Osteoblast (primary cell): Measurements from ENCODE around the gene STYXL1. TPM values are rescaled to one million over a fixed set of nuclear protein-coding genes. Genes with fewer than 3 reads are reported as not detected.

ENCODE experiments used
- DNase-seq: peaks from one replicate; pipeline ENCODE4 v3.0.0; 2011; ENCODE audit warnings: low spot score, mixed read lengths; ENCODE audit not compliant: insufficient read length; ENCODE audit errors: missing footprints
- H2AFZ ChIP-seq: 2 replicates; pipeline ENCODE4 v1.6.0; 2011; ENCODE audit warnings: mild to moderate bottlenecking, low read length
- H3K27ac ChIP-seq: 2 replicates; pipeline ENCODE4 v1.5.1; 2011; ENCODE audit warnings: mild to moderate bottlenecking, low read depth, low read length, moderate library complexity
- H3K27me3 ChIP-seq: 2 replicates; pipeline ENCODE4 v1.6.0; 2012; ENCODE audit warnings: mild to moderate bottlenecking, control low read depth, inconsistent platforms, low read length, moderate library complexity; ENCODE audit not compliant: insufficient read depth
- H3K36me3 ChIP-seq: 2 replicates; pipeline ENCODE4 v1.5.1; 2011; ENCODE audit warnings: mild to moderate bottlenecking, low read length, control low read depth, moderate library complexity; ENCODE audit not compliant: insufficient read depth
- H3K4me1 ChIP-seq: 2 replicates; pipeline ENCODE4 v1.5.1; 2011; ENCODE audit warnings: mild to moderate bottlenecking, low read length, control low read depth, moderate library complexity; ENCODE audit not compliant: insufficient read depth
- H3K4me2 ChIP-seq: 2 replicates; pipeline ENCODE4 v1.6.0; 2011; ENCODE audit warnings: mild to moderate bottlenecking, low read length; ENCODE audit not compliant: insufficient read depth
- H3K4me3 ChIP-seq: fragments of 200-600 bp; sonication (generic); 3 replicates; pipeline ENCODE4 v1.5.1; 2012; ENCODE audit warnings: mild to moderate bottlenecking, low read length, inconsistent platforms; ENCODE audit not compliant: insufficient read depth
- H3K79me2 ChIP-seq: 2 replicates; pipeline ENCODE4 v1.6.0; 2012; ENCODE audit warnings: mild to moderate bottlenecking, low read length, control low read depth, inconsistent platforms; ENCODE audit not compliant: insufficient read depth
- H3K9me3 ChIP-seq: 2 replicates; pipeline ENCODE4 v1.5.1; 2011; ENCODE audit warnings: low read depth, low read length, control low read depth
- H4K20me1 ChIP-seq: 2 replicates; pipeline ENCODE4 v1.6.0; 2012; ENCODE audit warnings: mild to moderate bottlenecking, low read length, control low read depth; ENCODE audit not compliant: insufficient read depth
- total RNA-seq: library from RNA; depleted of rRNA; stranded (reverse); fragments of >200 nt; gene quantifications from 2 replicates; pipeline ENCODE4 v1.2.3, GENCODE V29; 2012
- TF ChIP-seq, protein P1 (sequence below): IDR thresholded peaks from 2 replicates; pipeline ENCODE4 v1.5.1; 2011; ENCODE audit warnings: mild to moderate bottlenecking, low read depth, low read length, moderate library complexity; ENCODE audit errors: extremely low read depth

STYXL1 gene
- total RNA-seq, 1 donor: 23.9 TPM

DNA sequence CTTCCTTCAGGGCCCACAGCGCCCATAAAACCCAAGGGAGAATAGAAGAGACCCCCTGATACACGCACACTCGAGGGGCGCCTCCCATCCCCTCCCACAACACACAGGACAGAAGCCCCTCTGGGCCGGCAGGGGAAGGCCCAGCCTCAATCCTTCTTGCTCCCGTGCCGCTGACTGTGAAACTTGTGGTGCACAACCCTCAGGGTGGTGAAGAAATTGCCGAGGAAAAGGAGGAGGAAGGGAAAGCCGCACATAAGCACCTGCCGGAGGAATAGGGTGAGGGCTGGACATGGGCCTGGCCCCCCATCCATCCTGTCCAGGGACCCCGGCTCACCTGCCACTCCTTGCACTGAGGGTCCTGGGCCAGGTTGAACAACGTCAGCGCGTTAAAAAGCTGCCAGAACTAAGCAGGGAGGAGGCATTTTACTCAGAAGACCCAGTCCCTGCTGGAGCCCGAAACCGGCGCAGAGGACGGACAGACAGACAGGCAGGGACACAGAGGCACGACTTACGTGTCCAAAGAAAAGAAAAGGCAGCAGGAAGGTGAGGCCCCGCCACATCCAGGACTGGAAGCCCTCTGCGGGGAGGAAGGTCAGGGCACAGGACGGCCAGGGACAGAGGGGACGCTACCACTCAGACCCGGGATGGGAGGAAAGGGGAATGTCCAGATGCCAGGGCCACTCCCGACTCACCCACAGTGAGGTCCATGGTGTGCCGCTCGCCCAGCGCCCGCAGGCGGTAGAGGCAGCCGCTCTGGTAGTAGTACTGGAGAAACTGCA, 60.6 kb downstream of the STYXL1 start:
- no peak overlapping the region for H2AFZ ChIP-seq
- no peak overlapping the region for H3K27ac ChIP-seq
- H3K9me3 ChIP-seq: no peaks in the 10 kb centered on the region
- H4K20me1 ChIP-seq: peaks cover 7% of the 10 kb centered on the region
- peak; percentile 74 for DNase-seq
- no peaks in the 10 kb centered on the region for H3K4me1 ChIP-seq
- no peaks in the 10 kb centered on the region for H3K79me2 ChIP-seq
- TF ChIP-seq, protein P1, sequence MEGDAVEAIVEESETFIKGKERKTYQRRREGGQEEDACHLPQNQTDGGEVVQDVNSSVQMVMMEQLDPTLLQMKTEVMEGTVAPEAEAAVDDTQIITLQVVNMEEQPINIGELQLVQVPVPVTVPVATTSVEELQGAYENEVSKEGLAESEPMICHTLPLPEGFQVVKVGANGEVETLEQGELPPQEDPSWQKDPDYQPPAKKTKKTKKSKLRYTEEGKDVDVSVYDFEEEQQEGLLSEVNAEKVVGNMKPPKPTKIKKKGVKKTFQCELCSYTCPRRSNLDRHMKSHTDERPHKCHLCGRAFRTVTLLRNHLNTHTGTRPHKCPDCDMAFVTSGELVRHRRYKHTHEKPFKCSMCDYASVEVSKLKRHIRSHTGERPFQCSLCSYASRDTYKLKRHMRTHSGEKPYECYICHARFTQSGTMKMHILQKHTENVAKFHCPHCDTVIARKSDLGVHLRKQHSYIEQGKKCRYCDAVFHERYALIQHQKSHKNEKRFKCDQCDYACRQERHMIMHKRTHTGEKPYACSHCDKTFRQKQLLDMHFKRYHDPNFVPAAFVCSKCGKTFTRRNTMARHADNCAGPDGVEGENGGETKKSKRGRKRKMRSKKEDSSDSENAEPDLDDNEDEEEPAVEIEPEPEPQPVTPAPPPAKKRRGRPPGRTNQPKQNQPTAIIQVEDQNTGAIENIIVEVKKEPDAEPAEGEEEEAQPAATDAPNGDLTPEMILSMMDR: no peak
- no peak overlapping the region for H3K4me3 ChIP-seq
- no peak overlapping the region for H3K4me2 ChIP-seq
- H3K27me3 ChIP-seq: no peaks in the 10 kb centered on the region
- H3K36me3 ChIP-seq: peaks cover 13% of the 10 kb centered on the region

DNA sequence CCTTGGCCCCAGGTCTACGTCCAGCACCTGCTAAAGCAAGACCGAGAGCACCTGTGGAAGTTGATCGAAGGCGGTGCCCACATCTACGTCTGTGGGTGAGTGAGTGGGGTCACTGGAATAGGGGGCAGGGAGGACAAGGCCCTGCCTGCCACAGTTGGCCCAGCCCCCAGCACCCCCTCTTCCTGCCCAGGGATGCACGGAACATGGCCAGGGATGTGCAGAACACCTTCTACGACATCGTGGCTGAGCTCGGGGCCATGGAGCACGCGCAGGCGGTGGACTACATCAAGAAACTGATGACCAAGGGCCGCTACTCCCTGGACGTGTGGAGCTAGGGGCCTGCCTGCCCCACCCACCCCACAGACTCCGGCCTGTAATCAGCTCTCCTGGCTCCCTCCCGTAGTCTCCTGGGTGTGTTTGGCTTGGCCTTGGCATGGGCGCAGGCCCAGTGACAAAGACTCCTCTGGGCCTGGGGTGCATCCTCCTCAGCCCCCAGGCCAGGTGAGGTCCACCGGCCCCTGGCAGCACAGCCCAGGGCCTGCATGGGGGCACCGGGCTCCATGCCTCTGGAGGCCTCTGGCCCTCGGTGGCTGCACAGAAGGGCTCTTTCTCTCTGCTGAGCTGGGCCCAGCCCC, 61.5 kb downstream of the STYXL1 start:
- H3K27me3 ChIP-seq: no peaks in the 10 kb centered on the region
- peaks cover 7% of the 10 kb centered on the region for H4K20me1 ChIP-seq
- peak; percentile 84 for DNase-seq
- H2AFZ ChIP-seq: no peak overlapping the region
- H3K36me3 ChIP-seq: peaks cover 13% of the 10 kb centered on the region
- no peak overlapping the region for H3K4me3 ChIP-seq
- no peak overlapping the region for H3K4me2 ChIP-seq
- no peaks in the 10 kb centered on the region for H3K9me3 ChIP-seq
- H3K4me1 ChIP-seq: no peaks in the 10 kb centered on the region
- H3K79me2 ChIP-seq: no peaks in the 10 kb centered on the region
- H3K27ac ChIP-seq: no peak overlapping the region
- TF ChIP-seq, protein P1: no peak

GRCh38 chr7:75985518-75986146, 62.2 kb downstream of the STYXL1 start:
- no peaks in the 10 kb centered on the region for H3K9me3 ChIP-seq

More at GRCh38 chr7:75985518-75986146, 62.2 kb downstream of the STYXL1 start:
- DNase-seq: peak; percentile 85
- H3K27me3 ChIP-seq: no peaks in the 10 kb centered on the region
- H4K20me1 ChIP-seq: peaks cover 7% of the 10 kb centered on the region
- H3K36me3 ChIP-seq: peaks cover 13% of the 10 kb centered on the region
- no peak overlapping the region for H3K27ac ChIP-seq
- H3K4me2 ChIP-seq: no peak overlapping the region
- no peaks in the 10 kb centered on the region for H3K79me2 ChIP-seq
- no peak overlapping the region for H2AFZ ChIP-seq
- H3K4me3 ChIP-seq: no peak overlapping the region
- TF ChIP-seq, protein P1: no peak
- H3K4me1 ChIP-seq: no peaks in the 10 kb centered on the region
